ENCODE data around the gene TFE3. TPM values are rescaled to one million over a fixed set of nuclear protein-coding genes. Genes with fewer than 3 reads are reported as not detected.
"Not testable (repeated sequence)": the region's sequence is repeated elsewhere in the genome, so short reads cannot be mapped to it uniquely, and the experiment has no call there.

TFE3 gene
- total RNA-seq, 1 experiment from 2014 or later = 10.2 TPM

DNA sequence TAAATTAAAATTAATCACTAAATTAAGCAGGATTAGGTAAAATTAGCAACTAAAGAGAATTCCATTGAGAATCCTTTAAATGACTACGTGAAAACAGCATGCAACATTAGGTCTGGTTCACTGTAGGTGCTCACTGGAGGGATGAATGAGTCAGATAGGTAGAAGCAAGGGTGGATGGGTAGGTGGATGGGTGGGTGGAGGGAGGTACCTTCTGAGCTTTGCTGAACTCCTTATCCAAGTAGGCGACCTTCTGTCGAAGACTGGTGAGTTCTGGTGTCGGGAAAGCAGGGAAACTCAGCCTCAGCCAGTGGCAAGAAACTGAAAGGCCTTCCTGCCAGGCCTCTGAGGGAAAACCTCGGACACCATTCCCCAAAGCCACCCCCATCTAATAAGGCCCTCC is 44.1 kb downstream of the TFE3 start:
- H3K27me3 ChIP-seq = no peaks in the 10 kb centered on the region
- H3K36me3 ChIP-seq = no peaks in the 10 kb centered on the region
- DNase-seq = no peak
- H3K27ac ChIP-seq = no peak overlapping the region
- no peak overlapping the region for H3K4me3 ChIP-seq
- no peaks in the 10 kb centered on the region for H3K9me3 ChIP-seq (replicated peaks)
- no peaks in the 10 kb centered on the region for H3K4me1 ChIP-seq

DNA sequence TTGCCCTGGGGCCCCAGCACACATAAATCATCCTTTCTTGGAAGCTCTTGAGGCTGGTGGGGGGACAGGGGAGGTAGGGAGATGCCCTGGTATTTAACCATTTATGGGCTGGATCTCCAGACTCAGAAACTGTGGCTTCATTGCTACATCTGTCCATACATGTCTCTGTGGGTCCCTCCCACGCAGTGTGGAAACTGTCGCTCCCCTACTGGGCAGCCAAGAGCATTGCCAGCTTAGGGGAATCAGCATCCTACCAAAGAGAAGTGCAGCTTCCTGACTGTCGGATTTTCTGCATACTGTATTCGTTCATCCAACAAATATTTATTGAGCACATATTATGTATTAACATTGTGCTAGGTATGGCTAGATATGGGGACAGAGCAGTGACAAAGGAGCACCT is 44.8 kb downstream of the TFE3 start:
- H3K36me3 ChIP-seq = no peaks in the 10 kb centered on the region
- H3K27ac ChIP-seq = no peak overlapping the region
- H3K27me3 ChIP-seq = no peaks in the 10 kb centered on the region
- no peaks in the 10 kb centered on the region for H3K4me1 ChIP-seq
- no peak for DNase-seq
- no peak overlapping the region for H3K4me3 ChIP-seq
- no peaks in the 10 kb centered on the region for H3K9me3 ChIP-seq (replicated peaks)

DNA sequence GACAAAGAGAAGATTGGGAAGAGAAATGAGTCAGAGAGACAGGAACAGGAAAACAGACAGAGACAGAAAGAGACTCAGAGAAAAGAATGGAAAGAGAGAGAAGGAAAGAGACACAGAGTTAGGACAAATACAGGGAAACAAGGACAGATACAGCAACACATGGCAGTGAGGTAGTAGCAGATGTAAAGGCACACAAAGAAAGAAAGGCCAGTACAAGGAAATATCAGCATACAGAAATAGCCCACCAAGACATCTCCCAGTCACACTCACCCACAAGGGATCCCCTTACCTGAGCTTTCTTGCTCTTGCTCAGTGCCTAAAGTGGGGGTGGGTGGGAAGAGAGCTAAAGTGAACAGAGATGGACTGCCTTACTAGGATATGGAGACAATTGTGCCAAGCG is 45.3 kb downstream of the TFE3 start:
- Histone ChIP-seq H3K9me3 (replicated peaks) (no peaks in the 10 kb centered on the region), H3K27me3 (no peaks in the 10 kb centered on the region), H3K36me3 (no peaks in the 10 kb centered on the region), H3K27ac (no peak overlapping the region), H3K4me1 (no peaks in the 10 kb centered on the region), H3K4me3 (no peak overlapping the region)
- no peak for DNase-seq

DNA sequence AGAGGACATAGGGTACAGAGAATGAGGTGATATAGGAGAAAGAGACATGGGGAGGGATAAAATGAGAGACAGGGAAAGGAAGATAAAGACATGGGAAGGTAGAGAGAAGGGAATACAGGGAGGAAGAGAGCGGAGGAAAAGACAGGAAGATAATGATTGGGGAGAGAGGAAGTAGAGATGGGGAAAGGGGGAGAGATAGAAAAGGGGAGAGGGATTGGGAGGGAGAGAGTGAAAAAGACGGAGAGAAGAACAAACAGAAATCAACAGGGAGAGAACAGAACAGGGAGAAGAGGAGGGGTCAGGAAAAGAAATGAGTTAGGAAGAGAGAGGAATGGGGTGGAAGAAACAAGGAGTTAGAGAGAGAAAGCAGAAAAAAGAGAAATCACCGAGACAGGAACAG is 45.7 kb downstream of the TFE3 start:
- Histone ChIP-seq H3K27ac (no peak overlapping the region), H3K36me3 (no peaks in the 10 kb centered on the region), H3K27me3 (no peaks in the 10 kb centered on the region), H3K4me3 (no peak overlapping the region), H3K4me1 (no peaks in the 10 kb centered on the region), H3K9me3 (replicated peaks) (no peaks in the 10 kb centered on the region)
- DNase-seq = no peak

DNA sequence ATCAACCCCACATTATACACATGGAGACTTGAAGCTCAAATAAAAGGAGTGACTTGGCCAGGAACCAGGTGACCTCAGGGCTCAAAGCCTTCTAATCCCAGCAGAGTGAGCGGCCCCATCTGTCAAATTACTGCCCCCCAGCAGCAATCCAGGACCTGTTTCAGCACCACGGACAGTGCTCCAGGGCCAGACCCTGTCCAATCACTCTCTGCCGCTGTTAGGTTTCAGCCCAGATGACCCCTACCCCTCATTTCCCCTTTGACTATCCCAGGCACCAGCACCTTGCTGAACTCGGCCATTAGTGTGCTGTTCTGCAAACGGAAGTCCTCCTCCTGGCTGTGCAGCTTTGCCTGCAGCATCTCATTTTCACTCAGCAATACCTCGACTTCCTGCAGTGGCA is 46.2 kb downstream of the TFE3 start:
- Histone ChIP-seq H3K27ac (no peak overlapping the region), H3K4me3 (no peak overlapping the region), H3K27me3 (no peaks in the 10 kb centered on the region), H3K4me1 (no peaks in the 10 kb centered on the region), H3K9me3 (replicated peaks) (no peaks in the 10 kb centered on the region), H3K36me3 (no peaks in the 10 kb centered on the region)
- DNase-seq = peak; percentile 7 to 32

DNA sequence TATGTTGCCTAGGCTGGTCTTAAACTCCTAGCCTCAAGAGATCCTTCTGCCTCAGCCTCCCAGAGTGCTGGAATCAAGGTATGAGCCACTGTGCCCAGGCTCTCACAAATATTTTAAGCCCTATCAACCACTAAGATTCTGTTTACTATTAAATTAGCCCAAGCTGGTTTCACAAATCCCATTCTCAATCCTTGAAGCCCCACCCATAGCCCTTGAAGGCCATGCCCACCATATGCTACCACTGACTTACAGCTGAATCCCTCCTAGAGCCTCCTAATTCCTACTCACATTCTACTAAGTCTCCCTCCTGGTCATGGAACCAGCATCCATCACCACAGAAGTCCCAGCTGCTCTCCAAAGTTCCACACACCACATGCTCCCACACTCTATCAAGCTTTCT is 50.8 kb downstream of the TFE3 start:
- Histone ChIP-seq H3K9me3 (replicated peaks) (no peaks in the 10 kb centered on the region), H3K4me3 (no peak overlapping the region), H3K36me3 (no peaks in the 10 kb centered on the region), H3K27ac (no peak overlapping the region), H3K4me1 (no peaks in the 10 kb centered on the region), H3K27me3 (no peaks in the 10 kb centered on the region)
- DNase-seq = no peak

DNA sequence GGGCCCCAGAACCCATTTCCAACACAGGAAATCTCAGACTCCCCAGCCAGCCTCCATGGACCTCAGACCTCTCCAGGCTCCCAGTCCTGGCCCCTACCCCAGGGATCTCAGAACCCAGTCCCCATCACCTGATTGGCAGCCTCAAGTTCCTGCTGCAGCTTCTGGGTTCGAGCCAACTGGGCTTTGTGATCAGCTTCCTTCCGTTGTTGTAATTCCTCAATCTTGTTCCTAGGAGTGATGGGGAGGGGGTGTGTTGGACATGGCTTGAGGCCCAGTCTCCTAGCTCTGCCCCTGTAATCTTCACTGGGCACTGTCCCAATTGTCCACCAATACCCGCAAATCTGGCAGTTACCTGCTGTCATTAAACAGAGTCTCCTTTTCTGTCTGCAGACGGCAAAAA is 53.7 kb downstream of the TFE3 start:
- H3K27ac ChIP-seq = no peak overlapping the region
- no peak overlapping the region for H3K4me3 ChIP-seq
- H3K9me3 ChIP-seq (replicated peaks) = no peaks in the 10 kb centered on the region
- no peaks in the 10 kb centered on the region for H3K36me3 ChIP-seq
- no peak for DNase-seq
- no peaks in the 10 kb centered on the region for H3K27me3 ChIP-seq
- H3K4me1 ChIP-seq = no peaks in the 10 kb centered on the region

DNA sequence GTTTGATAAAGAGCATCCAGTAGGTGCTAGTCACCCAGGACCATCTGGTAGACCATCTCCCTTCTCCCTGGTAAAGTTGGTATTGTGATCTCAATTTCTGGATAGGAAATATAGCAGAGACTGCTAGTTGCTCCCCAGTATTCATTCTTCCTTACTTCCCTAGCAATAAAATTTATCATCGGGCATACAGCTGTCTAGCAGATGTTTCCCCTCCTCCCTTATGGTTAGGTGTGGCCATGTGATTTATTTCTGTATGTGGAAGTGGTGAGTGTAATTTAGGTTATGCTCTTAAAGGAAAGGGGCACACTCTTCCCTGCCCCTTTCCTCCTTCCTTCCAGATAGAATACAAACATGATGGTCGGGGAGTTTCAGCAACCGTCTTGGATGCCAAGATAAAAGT is 59.3 kb downstream of the TFE3 start:
- H3K36me3 ChIP-seq = no peaks in the 10 kb centered on the region; the same call in 1 of the 2 replicates
- H3K4me1 ChIP-seq = no peaks in the 10 kb centered on the region
- H3K9me3 ChIP-seq (replicated peaks) = no peaks in the 10 kb centered on the region
- no peaks in the 10 kb centered on the region for H3K27me3 ChIP-seq
- no peak overlapping the region for H3K4me3 ChIP-seq
- no peak overlapping the region for H3K27ac ChIP-seq
- no peak for DNase-seq

DNA sequence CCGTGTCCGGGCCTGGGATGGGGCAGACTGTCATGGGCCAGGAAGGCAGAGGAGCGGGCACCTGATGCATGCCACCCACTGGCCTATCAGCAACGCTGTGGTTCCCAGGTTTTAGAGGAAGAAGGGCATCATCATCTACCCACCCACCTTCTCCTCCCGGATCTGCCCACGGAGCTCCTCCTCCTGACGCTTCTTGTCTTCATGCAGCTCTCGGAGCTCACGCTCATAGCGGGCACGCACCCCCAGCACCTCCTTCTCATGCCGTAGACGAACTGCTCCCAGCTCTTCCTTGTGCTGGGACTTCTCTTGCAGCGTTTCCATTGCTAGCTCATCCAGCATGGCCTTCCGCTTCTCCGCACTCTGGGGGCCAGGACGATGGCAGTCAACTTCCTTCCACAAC is 60.1 kb downstream of the TFE3 start:
- Histone ChIP-seq H3K4me1 (no peaks in the 10 kb centered on the region), H3K27me3 (no peaks in the 10 kb centered on the region), H3K27ac (no peak overlapping the region), H3K9me3 (replicated peaks) (no peaks in the 10 kb centered on the region), H3K36me3 (no peaks in the 10 kb centered on the region; the same call in 1 of the 2 replicates), H3K4me3 (no peak overlapping the region)
- DNase-seq = no peak

DNA sequence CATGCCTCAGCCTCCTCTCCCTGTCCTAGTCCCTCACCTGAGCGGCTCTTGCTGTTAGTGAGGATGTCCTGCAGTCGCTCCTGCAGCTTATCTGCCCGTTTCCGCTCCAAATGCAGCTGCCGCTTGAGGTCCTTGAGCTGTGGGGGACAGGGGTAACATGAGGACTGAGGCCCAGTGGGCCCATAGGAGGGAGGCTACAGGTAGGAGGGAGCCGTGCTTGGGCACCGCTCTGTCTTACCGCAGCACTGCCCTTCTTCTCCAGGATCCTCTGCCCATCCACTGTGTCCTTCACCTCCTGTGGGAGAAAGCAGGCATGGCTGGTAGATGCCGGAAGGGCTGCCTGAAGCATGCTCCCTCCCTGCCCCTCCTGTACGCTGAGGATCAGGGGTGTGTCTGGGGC is 62.0 kb downstream of the TFE3 start:
- Histone ChIP-seq H3K9me3 (replicated peaks) (no peaks in the 10 kb centered on the region), H3K27ac (no peak overlapping the region), H3K4me3 (no peak overlapping the region), H3K36me3 (no peaks in the 10 kb centered on the region; the same call in 1 of the 2 replicates), H3K4me1 (no peaks in the 10 kb centered on the region), H3K27me3 (no peaks in the 10 kb centered on the region)
- no peak for DNase-seq

DNA sequence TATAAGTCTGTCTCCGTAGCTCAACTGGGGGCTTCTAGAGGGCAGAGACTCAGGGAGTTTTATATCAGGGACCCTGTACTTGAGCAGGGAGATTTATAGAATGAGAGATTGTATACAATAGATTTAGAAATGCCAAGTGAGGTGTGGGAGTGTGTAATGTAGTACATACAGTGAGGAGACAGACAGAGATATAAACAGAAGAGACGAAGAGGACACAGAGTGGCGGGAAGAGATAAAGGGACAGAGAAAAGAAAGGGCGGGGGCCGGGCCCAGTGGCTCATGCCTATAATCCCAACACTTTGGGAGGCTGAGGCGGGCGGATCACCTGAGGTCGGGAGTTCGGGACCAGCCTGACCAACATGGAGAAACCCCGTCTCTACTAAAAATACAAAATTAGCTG is 62.8 kb downstream of the TFE3 start:
- not testable (repeated sequence) for H3K27me3 ChIP-seq; H3K27ac ChIP-seq; H3K36me3 ChIP-seq; H3K4me3 ChIP-seq; H3K4me1 ChIP-seq; H3K9me3 ChIP-seq (replicated peaks); DNase-seq

Other genes with a start within 250 kb of the TFE3 start
- gene HDAC6, start 241.3 kb downstream of the TFE3 start, total RNA-seq (2014; rRNA removed; shearing (Covaris generic)) = 31.5 and 47.2 TPM in 2 replicates
- not detected in 2 replicates for gene ERAS, start 216.8 kb downstream of the TFE3 start, total RNA-seq (2014; rRNA removed; shearing (Covaris generic))
- not detected in 2 replicates for gene PCSK1N, start 207.7 kb downstream of the TFE3 start, total RNA-seq (2014; rRNA removed; shearing (Covaris generic))
- 43.5 and 51.1 TPM in 2 replicates for gene TIMM17B, start 145.6 kb downstream of the TFE3 start, total RNA-seq (2014; rRNA removed; shearing (Covaris generic))
- 52.3 and 52.4 TPM in 2 replicates for gene PQBP1, start 145.4 kb downstream of the TFE3 start, total RNA-seq (2014; rRNA removed; shearing (Covaris generic))
- gene SLC35A2, start 131.7 kb downstream of the TFE3 start, total RNA-seq (2014; rRNA removed; shearing (Covaris generic)) = 12.6 and 16.0 TPM in 2 replicates
- 6.8 and 8.0 TPM in 2 replicates for gene PIM2, start 124.3 kb downstream of the TFE3 start, total RNA-seq (2014; rRNA removed; shearing (Covaris generic))
- 17.0 and 19.2 TPM in 2 replicates for gene OTUD5, start 85.8 kb downstream of the TFE3 start, total RNA-seq (2014; rRNA removed; shearing (Covaris generic))
- 0.08 and 0.12 TPM in 2 replicates for gene KCND1, start 71.5 kb downstream of the TFE3 start, total RNA-seq (2014; rRNA removed; shearing (Covaris generic))
- 16.2 and 19.4 TPM in 2 replicates for gene GRIPAP1, start 41.1 kb downstream of the TFE3 start, total RNA-seq (2014; rRNA removed; shearing (Covaris generic))
- gene CCDC120, start 15.6 kb upstream of the TFE3 start, total RNA-seq (2014; rRNA removed; shearing (Covaris generic)) = 2.0 and 2.5 TPM in 2 replicates
- gene PRAF2, start 30.6 kb upstream of the TFE3 start, total RNA-seq (2014; rRNA removed; shearing (Covaris generic)) = 4.7 and 5.0 TPM in 2 replicates
- gene WDR45, start 36.5 kb upstream of the TFE3 start, total RNA-seq (2014; rRNA removed; shearing (Covaris generic)) = 18.0 and 18.1 TPM in 2 replicates
- gene GPKOW, start 80.4 kb upstream of the TFE3 start, total RNA-seq (2014; rRNA removed; shearing (Covaris generic)) = 13.0 and 14.3 TPM in 2 replicates
- 0.53 and 1.2 TPM in 2 replicates for gene MAGIX, start 119.4 kb upstream of the TFE3 start, total RNA-seq (2014; rRNA removed; shearing (Covaris generic))
- gene PLP2, start 128.5 kb upstream of the TFE3 start, total RNA-seq (2014; rRNA removed; shearing (Covaris generic)) = 50.3 and 56.6 TPM in 2 replicates
- gene PRICKLE3, start 143.0 kb upstream of the TFE3 start, total RNA-seq (2014; rRNA removed; shearing (Covaris generic)) = 3.4 TPM in 2 replicates
- 0.10 and 0.45 TPM in 2 replicates for gene SYP, start 156.8 kb upstream of the TFE3 start, total RNA-seq (2014; rRNA removed; shearing (Covaris generic))
- gene CACNA1F, start 190.0 kb upstream of the TFE3 start, total RNA-seq (2014; rRNA removed; shearing (Covaris generic)) = not detected in 2 replicates
- gene CCDC22, start 192.1 kb upstream of the TFE3 start, total RNA-seq (2014; rRNA removed; shearing (Covaris generic)) = 6.6 and 6.7 TPM in 2 replicates
- gene FOXP3, start 221.4 kb upstream of the TFE3 start, total RNA-seq (2014; rRNA removed; shearing (Covaris generic)) = not detected in 2 replicates
- gene PPP1R3F, start 226.4 kb upstream of the TFE3 start, total RNA-seq (2014; rRNA removed; shearing (Covaris generic)) = 1.6 and 1.9 TPM in 2 replicates

Data from SJCRH30 (cell line).